CD4-positive, alpha-beta T cell treated with Interleukin-4 for 1 hour (primary cell): ENCODE results near the gene NELFA.
A peak's percentile ranks its signal among the peaks of the same experiment; 100 is the strongest.
"Not testable (repeated sequence)": the region's sequence is repeated elsewhere in the genome, so short reads cannot be mapped to it uniquely, and the experiment has no call there.

Experiments used
- DNase-seq, 2 donors: peaks; one replicate each; pipeline ENCODE4 v3.0.0-alpha.2; 2020 to 2022

NELFA gene

GRCh38 chr4:2040391-2041238 lies 31.8 kb upstream of the NELFA start:
- no peak for DNase-seq

- DNase-seq, result no peak
These were observed 28.1 kb upstream of the NELFA start for GRCh38 chr4:2036866-2037265.

- DNase-seq, result no peak
These were observed 27.6 kb upstream of the NELFA start for GRCh38 chr4:2036327-2036726.

- not testable (repeated sequence) for DNase-seq
These were observed 22.4 kb upstream of the NELFA start for GRCh38 chr4:2031161-2031560.

GRCh38 chr4:2027120-2027519 lies 18.3 kb upstream of the NELFA start:
- not testable (repeated sequence) for DNase-seq

- no peak for DNase-seq
These were observed 17.0 kb upstream of the NELFA start for GRCh38 chr4:2025817-2026216.

GRCh38 chr4:2024683-2025082 lies 15.9 kb upstream of the NELFA start:
- DNase-seq, result no peak

- DNase-seq, result not testable (repeated sequence)
These were observed 12.7 kb upstream of the NELFA start for GRCh38 chr4:2021358-2022018.

- DNase-seq, result no peak
These were observed 6.2 kb upstream of the NELFA start for GRCh38 chr4:2015008-2015407.

GRCh38 chr4:2011583-2011982 lies 2.8 kb upstream of the NELFA start:
- no peak for DNase-seq

GRCh38 chr4:2009651-2010233 lies 968 bp upstream of the NELFA start:
- peak; percentile 59 to 68 for DNase-seq

- no peak for DNase-seq
These were observed 178 bp downstream of the NELFA start for GRCh38 chr4:2008671-2008920.

- DNase-seq, result no peak
These were observed 737 bp downstream of the NELFA start for GRCh38 chr4:2007804-2008670.

GRCh38 chr4:2006956-2007653 lies 1.7 kb downstream of the NELFA start:
- no peak for DNase-seq

- DNase-seq, result no peak
These were observed 2.4 kb downstream of the NELFA start for GRCh38 chr4:2006367-2006766.

- not testable (repeated sequence) for DNase-seq
These were observed 5.4 kb downstream of the NELFA start for GRCh38 chr4:2003361-2003760.

- DNase-seq, result not testable (repeated sequence)
These were observed 9.5 kb downstream of the NELFA start for GRCh38 chr4:1999308-1999707.

- DNase-seq, result no peak
These were observed 10.5 kb downstream of the NELFA start for GRCh38 chr4:1998296-1998695.

GRCh38 chr4:1997712-1998111 lies 11.1 kb downstream of the NELFA start:
- no peak for DNase-seq

- DNase-seq, result no peak
These were observed 11.7 kb downstream of the NELFA start for GRCh38 chr4:1996866-1997611.

GRCh38 chr4:1994938-1995337 lies 13.8 kb downstream of the NELFA start:
- no peak for DNase-seq
